Dendritic cell treated with granulocyte-macrophage colony-stimulating factor and Interleukin-4, amounts not matched to agents 40 ng/mL and 50 ng/mL, for 4 days (primary cell): ENCODE results near the gene DDC.

Source experiments
- H3K27ac Mint-ChIP-seq: one replicate; pipeline ENCODE4 v1.8.0; 2022; ENCODE audit warnings: mild to moderate bottlenecking, mixed read lengths
- H3K27me3 Mint-ChIP-seq: one replicate; pipeline ENCODE4 v1.8.0; 2022; ENCODE audit warnings: mild to moderate bottlenecking, mixed read lengths
- H3K36me3 Mint-ChIP-seq: one replicate; pipeline ENCODE4 v1.8.0; 2022; ENCODE audit warnings: low read depth, mixed read lengths
- H3K4me1 Mint-ChIP-seq: one replicate; pipeline ENCODE4 v1.8.0; 2022; ENCODE audit warnings: low read depth, mixed read lengths
- H3K4me3 Mint-ChIP-seq: one replicate; pipeline ENCODE4 v1.8.0; 2022; ENCODE audit warnings: mild to moderate bottlenecking, moderate library complexity, mixed read lengths
- H3K9me3 Mint-ChIP-seq: one replicate; pipeline ENCODE4 v1.8.0; 2022; ENCODE audit warnings: mixed read lengths
- intact Hi-C: fragments of 100-400 bp; cut with micrococcal nuclease; formaldehyde crosslinking; loops from one replicate; pipeline ENCODE4 v1.15.0; 2022

DDC gene

DNA sequence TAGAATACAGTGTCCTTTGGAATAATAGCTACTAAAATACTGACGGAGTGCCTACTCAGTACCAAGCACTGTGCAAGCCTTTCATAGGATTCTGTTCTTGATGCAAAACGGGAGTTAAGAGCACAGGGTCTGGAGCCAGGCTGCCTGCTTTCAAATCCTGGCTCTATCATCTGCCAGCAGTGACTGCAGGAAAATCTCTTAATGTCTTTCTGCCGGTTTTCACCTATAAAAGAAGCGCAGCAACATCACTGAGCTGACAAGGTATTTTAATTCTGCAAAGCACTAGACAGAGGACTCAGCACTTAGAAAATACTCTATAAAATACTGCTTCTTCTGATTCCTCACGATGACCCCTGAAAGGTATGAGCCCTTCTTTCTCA is 115.7 kb downstream of the DDC start:
- Mint-ChIP-seq H3K27me3 (peaks cover 5% of the 10 kb centered on the region), H3K4me3 (peak overlapping the region; percentile 90), H3K4me1 (peaks cover 25% of the 10 kb centered on the region), H3K36me3 (peaks cover 27% of the 10 kb centered on the region), H3K27ac (peak overlapping the region; percentile 83), H3K9me3 (no peaks in the 10 kb centered on the region)
- intact Hi-C loops = no loop called here

DNA sequence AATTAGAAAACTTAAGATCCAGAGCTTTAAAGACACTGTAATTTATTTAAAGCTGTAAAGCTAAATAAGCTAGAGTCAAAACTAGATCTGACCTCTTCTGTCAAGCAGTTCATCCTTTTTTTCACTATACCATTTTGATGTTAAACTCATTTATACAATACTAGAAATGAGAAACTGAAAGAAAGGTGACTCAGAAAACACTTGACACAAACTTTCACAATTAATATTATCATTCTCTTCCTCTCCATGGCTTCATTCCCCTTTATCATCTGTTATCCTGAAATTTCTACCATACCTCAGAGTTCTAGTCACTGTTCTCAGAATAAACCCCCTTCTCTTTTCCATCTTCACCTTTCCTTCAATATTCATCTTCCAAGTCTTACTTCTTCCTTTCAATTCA is 116.4 kb downstream of the DDC start:
- Mint-ChIP-seq H3K9me3 (no peaks in the 10 kb centered on the region), H3K4me1 (peaks cover 25% of the 10 kb centered on the region)
- intact Hi-C loops = no loop called here

DNA sequence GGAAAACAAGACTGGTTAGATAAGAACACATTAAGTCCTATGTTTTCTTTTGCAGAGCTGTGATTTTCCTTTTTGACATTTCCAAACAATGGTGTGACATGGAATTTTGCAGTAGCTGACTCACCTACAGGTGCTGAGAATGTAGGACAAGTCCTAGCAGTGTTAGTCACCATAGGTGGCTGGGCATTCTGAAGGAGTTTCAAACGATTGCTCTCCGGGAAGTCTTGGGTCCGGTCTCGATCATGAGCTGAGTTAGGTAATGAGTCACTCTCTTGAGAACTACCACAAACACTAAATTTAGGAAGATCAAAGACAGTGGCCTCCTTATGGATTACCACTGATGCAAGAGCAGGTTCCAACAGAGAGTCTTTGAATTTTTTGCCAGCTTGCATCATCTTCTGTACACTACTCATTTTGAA is 118.7 kb downstream of the DDC start:
- Mint-ChIP-seq H3K9me3 (no peaks in the 10 kb centered on the region), H3K27me3 (peaks cover 2% of the 10 kb centered on the region), H3K4me3 (no peak overlapping the region), H3K36me3 (peaks cover 45% of the 10 kb centered on the region), H3K27ac (no peak overlapping the region), H3K4me1 (peaks cover 25% of the 10 kb centered on the region)
- intact Hi-C loops = no loop called here

More for the DNA sequence above, 116.4 kb downstream of the DDC start:
- Mint-ChIP-seq H3K27ac (no peak overlapping the region), H3K27me3 (peaks cover 5% of the 10 kb centered on the region), H3K4me3 (no peak overlapping the region), H3K36me3 (peaks cover 33% of the 10 kb centered on the region)

DNA sequence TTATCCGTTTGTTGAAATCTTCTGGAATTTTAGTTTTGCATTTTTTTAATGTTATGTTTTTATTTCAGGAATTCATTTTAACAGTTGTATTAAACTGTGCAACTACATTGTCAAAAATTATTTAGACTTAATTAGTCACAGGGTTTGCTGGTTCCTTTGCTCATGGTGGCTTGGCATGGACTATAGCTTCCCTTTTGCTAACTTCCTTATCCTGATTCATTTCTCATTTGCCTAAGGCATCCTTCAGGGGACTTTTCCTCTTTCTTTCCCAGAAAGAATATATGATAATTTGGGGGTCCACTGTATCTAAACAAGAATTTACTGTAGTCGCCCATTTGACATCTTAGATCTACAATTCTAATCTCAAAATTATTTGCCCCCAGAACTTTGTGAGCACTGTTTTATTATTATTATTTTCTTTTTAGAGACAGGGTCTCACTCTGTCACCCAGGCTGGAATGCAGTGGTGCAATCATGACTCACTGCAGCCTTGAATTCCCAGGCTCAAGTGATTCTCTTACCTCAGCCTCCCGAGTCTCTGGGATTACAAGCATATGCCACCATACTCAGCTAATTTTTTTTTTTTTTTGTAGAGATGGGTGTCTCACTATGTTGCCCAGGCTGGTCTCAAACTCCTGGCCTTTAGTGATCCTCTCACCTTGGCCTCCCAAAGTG is 128.9 kb downstream of the DDC start:
- Mint-ChIP-seq H3K4me3 (no peak overlapping the region), H3K36me3 (peaks cover 12% of the 10 kb centered on the region), H3K27me3 (no peaks in the 10 kb centered on the region), H3K9me3 (no peaks in the 10 kb centered on the region), H3K4me1 (peaks cover 15% of the 10 kb centered on the region), H3K27ac (peak overlapping the region; percentile 82)
- intact Hi-C loops = no loop called here

DNA sequence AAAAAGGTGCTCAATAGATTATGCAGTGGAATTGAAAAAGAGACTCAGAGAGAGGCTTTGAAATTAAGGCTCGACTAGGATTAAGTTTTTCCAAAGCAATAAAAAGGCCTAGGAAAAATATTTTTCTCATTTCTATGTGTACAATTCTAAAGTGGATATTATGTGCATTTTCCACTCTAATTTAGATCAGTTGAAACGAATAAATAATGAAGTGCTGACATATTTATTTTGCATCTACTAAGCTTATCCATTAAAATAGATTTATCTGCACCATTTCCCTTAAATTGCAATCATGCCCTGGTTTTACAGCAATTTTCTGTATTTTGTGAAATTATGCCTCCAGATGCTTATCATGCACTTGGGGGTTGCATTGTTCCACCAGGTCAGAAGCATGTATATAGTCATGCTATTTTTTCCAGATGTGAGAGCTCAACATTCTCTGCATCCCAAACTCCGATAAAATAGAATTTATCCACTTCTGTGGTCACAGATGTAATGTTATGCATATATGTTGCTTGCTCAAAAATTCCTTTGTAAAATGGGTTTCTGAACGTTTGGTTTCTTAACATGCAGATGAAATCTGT is 133.4 kb downstream of the DDC start:
- no peak overlapping the region for H3K4me3 Mint-ChIP-seq
- H3K27me3 Mint-ChIP-seq = no peaks in the 10 kb centered on the region

DNA sequence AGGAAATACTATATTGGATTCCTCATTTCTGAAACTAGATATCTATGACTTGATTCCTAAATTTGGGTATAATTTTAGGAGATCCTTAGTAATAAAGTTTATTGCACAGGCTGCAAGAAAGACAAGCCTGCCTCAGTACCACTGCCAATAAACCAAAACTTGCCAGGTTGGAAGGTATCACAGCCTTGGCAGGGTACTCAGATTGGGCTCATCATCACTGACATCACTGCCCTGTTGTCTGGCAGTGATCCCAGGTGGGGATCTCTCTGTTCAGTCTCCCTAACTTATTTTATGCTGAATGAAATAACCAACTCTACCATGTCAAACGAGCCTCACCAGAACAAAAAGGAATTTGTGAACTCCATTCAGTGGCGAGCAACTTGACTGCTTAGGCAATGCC is 133.9 kb downstream of the DDC start:
- H3K36me3 Mint-ChIP-seq = no peaks in the 10 kb centered on the region
- no peak overlapping the region for H3K4me3 Mint-ChIP-seq
- peaks cover 7% of the 10 kb centered on the region for H3K4me1 Mint-ChIP-seq
- no peaks in the 10 kb centered on the region for H3K9me3 Mint-ChIP-seq
- no peaks in the 10 kb centered on the region for H3K27me3 Mint-ChIP-seq
- intact Hi-C loops = no loop called here
- no peak overlapping the region for H3K27ac Mint-ChIP-seq

More for the DNA sequence above, 133.4 kb downstream of the DDC start:
- Mint-ChIP-seq H3K27ac (no peak overlapping the region), H3K9me3 (no peaks in the 10 kb centered on the region), H3K4me1 (peaks cover 11% of the 10 kb centered on the region), H3K36me3 (no peaks in the 10 kb centered on the region)
- intact Hi-C loops = no loop called here

DNA sequence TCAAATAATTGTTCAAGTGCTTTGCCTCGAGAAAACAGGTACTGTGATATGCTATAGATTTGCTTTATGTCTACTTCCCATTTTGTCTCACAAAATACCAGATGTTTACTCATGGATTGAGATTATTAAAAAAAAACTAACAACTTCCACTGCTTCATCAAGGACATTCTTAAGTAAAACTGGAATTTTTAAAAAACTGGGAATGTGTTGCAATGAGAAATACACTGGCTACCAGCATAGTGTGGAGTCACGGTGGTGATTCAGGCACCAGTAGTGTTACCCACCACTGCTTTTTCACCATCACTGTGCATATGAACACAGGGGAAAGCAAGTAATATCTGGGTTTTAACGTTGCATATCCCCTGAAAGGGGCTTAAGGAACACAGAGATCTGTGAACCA is 136.3 kb downstream of the DDC start:
- Mint-ChIP-seq H3K9me3 (no peaks in the 10 kb centered on the region), H3K4me3 (no peak overlapping the region), H3K27me3 (no peaks in the 10 kb centered on the region), H3K36me3 (no peaks in the 10 kb centered on the region), H3K4me1 (no peaks in the 10 kb centered on the region), H3K27ac (peak overlapping the region; percentile 28)
- intact Hi-C loops = no loop called here

DNA sequence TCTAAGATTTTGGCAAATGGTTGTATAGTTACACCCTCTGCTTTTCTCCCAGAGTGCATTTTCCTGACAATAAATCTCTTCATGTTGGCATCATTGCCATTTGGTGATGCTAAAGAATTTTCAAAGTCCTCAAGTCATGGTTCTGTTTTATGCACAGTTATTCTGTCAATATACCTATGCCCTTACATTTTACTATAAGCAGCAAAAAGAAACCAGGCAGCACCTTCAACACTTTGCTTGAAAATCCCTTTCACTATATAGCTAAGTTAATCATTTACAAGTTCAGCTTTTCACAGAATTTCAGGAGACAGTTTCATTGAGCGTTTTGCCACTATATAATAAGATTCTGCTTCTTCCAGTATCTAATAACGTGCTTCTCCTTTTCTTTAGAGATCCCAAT is 137.7 kb downstream of the DDC start:
- Mint-ChIP-seq H3K4me3 (no peak overlapping the region), H3K27me3 (no peaks in the 10 kb centered on the region), H3K36me3 (no peaks in the 10 kb centered on the region), H3K4me1 (no peaks in the 10 kb centered on the region), H3K9me3 (no peaks in the 10 kb centered on the region), H3K27ac (no peak overlapping the region)
- intact Hi-C loops = no loop called here

DNA sequence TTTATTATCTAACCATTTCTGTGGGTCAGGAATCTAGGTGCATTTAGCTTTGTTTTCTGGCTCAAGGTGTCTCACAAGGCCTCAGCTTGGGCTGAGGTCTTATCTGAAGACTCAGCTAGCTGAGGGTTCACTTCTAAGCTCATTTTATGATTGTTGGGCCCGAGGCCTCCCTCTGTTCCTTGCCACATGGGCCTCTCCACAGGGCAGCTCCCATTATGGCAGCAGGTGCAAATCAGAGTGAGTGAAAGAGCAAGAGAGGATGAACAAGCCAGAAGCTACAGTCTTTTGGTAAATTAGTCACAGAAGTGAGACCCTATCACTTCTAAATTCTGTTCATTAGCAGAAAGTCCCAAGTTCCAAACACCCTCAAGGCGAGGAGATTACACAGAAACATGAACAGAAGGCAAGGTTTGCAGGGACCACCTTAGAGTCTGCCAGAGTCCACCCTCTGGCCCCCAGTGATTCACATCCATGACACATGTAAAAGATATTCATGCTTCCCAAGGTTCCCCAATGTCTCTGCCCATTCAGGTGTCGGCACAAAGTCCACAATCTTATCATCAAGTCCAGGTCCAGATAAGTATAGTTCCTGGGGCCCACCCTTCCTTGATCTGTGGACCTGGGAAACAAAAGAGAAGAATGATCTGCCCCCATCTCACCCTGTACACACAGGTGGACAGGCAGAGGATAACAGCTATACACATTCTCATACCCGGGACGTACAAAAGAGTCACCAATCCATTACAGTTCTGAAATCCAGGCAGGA is 138.7 kb downstream of the DDC start:
- H3K27me3 Mint-ChIP-seq = no peaks in the 10 kb centered on the region
- intact Hi-C loops = no loop called here
- no peaks in the 10 kb centered on the region for H3K4me1 Mint-ChIP-seq
- H3K4me3 Mint-ChIP-seq = no peak overlapping the region
- H3K9me3 Mint-ChIP-seq = no peaks in the 10 kb centered on the region
- no peaks in the 10 kb centered on the region for H3K36me3 Mint-ChIP-seq
- no peak overlapping the region for H3K27ac Mint-ChIP-seq

DNA sequence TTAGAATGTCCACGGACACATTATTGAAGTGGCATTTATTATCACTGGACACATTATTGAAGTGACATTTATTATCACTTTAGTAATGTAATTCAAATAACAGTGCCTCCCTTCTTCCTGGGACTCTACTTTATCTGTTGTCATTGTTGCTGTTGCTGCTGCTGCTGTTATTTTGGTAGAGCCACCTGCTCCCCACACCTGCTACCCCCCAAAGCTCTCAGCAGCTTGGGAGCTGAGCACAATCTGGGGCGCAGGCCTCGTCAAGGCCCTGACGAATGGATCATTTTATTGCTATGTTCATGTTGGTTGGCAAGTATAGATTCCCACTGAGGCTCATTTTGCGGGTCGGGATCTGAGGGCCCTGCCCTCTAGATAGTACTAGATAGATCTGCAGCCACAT is 139.9 kb downstream of the DDC start:
- no peaks in the 10 kb centered on the region for H3K4me1 Mint-ChIP-seq
- no peaks in the 10 kb centered on the region for H3K27me3 Mint-ChIP-seq
- intact Hi-C loops = no loop called here
- H3K4me3 Mint-ChIP-seq = no peak overlapping the region
- H3K27ac Mint-ChIP-seq = no peak overlapping the region
- H3K9me3 Mint-ChIP-seq = no peaks in the 10 kb centered on the region
- no peaks in the 10 kb centered on the region for H3K36me3 Mint-ChIP-seq

DNA sequence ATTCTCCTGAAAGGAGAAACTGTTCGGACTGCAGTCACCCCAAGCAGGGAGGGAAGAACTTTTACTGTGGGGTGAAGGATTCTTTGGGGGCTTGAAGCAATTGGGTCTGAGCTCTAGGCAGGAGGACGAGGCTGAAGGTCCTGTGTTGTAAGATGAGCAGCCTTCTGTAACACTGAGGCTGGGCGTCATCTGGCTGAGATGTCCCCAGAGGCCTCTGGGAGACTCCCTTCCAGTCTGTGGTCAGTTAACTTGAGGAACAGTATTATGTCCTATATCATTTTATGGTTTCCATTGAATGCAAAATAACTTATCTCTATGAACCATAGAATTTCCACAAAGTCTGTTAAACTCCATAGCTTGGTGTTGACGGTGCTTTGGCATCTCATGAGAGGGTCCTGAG is 141.3 kb downstream of the DDC start:
- H3K4me3 Mint-ChIP-seq = no peak overlapping the region
- no peaks in the 10 kb centered on the region for H3K27me3 Mint-ChIP-seq
- no peaks in the 10 kb centered on the region for H3K36me3 Mint-ChIP-seq
- H3K27ac Mint-ChIP-seq = no peak overlapping the region
- intact Hi-C loops = no loop called here
- H3K9me3 Mint-ChIP-seq = no peaks in the 10 kb centered on the region
- no peaks in the 10 kb centered on the region for H3K4me1 Mint-ChIP-seq

DNA sequence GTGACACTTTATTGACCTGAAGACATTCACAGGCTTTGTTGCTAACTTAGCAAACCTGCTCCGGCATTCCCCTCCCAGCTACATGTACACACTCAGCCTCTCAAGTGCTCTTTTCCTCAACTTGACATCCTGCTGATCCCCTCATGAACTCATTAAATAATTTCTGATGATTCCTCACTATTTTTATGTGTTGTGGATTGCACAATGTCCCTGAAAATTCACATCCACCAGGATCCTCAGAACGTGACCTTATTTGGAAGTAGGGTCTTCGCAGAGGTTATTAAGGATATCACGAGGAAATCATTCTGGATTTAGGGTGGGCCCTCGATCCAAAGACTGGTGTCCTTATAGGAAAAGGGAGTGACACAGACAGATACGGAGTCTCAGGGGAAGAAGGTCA is 142.3 kb downstream of the DDC start:
- Mint-ChIP-seq H3K27me3 (no peaks in the 10 kb centered on the region), H3K27ac (no peak overlapping the region), H3K4me3 (no peak overlapping the region), H3K4me1 (no peaks in the 10 kb centered on the region), H3K36me3 (no peaks in the 10 kb centered on the region), H3K9me3 (no peaks in the 10 kb centered on the region)
- intact Hi-C loops = no loop called here

DNA sequence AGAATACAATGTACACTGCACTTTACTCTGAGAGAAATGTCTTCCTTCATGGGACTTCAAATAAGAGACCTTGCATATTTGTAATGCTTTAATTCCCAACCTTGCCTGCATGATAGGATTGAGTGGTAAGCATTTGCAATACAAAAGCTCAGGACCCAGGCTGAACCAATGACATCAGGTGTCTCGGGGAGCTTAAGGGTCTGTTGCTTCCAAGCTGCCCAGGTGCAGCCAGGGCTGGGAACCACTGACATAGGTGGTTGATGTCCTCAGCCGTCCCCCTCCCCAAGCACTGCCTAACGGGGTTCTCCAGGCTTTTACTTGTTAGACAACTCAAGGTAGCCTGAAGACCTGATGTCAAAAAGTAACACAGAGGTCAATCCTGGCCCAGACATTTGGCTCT is 144.2 kb downstream of the DDC start:
- no peaks in the 10 kb centered on the region for H3K9me3 Mint-ChIP-seq
- H3K27me3 Mint-ChIP-seq = no peaks in the 10 kb centered on the region
- H3K4me1 Mint-ChIP-seq = peaks cover 17% of the 10 kb centered on the region
- intact Hi-C loops = no loop called here
- no peak overlapping the region for H3K27ac Mint-ChIP-seq
- no peaks in the 10 kb centered on the region for H3K36me3 Mint-ChIP-seq
- no peak overlapping the region for H3K4me3 Mint-ChIP-seq

DNA sequence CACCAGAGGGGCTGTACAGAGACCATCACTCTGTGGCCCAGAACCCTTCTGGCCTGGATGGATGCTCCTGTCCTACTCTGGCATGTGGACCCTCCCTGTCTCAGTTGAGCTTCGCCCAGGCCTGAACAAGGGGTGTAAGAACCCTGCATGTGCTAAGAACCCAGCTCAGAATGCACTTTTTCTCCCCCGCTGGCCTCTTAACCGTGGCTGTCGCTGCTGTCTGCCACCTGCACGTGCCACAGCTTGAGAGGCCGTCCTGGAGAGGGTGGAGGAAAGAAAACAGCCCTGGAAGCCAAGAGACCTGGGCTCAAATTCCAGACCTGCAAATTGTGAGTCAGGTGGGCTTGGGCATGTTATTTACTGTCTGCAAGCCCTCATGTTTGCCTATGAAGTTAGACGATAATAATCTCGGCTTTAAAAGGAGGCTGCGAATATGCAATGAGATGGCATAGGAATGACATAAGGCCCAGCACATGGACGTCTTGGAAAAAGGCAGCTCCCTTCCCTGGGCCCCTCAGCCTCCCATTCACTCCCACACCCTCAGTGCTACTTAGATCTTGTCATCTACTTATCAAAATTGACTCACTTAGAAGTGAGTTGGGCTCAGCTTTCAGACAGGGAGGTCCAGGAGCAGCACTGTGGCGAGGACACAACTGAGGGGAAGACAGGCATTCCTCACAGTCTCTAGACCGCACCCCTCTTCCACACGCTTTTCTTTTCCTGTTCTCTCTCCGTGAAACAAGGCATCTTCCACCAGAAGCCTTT is 146.5 kb downstream of the DDC start:
- Mint-ChIP-seq H3K4me1 (peaks cover 40% of the 10 kb centered on the region), H3K27ac (peak overlapping the region; percentile 59), H3K36me3 (no peaks in the 10 kb centered on the region), H3K4me3 (no peak overlapping the region), H3K27me3 (no peaks in the 10 kb centered on the region), H3K9me3 (no peaks in the 10 kb centered on the region)
- intact Hi-C loops = loop anchor here (2.0 to 10.0 kb wide), 3 partner anchors 61 to 280 kb away; partner anchors contain the start of gene IKZF1
